ENCODE results near the gene WDR70.
"Not testable (repeated sequence)": the region's sequence is repeated elsewhere in the genome, so short reads cannot be mapped to it uniquely, and the experiment has no call there.

WDR70 gene

GRCh38 chr5:37511646-37512045 is 132.5 kb downstream of the WDR70 start:
- TF ChIP-seq, protein P1, sequence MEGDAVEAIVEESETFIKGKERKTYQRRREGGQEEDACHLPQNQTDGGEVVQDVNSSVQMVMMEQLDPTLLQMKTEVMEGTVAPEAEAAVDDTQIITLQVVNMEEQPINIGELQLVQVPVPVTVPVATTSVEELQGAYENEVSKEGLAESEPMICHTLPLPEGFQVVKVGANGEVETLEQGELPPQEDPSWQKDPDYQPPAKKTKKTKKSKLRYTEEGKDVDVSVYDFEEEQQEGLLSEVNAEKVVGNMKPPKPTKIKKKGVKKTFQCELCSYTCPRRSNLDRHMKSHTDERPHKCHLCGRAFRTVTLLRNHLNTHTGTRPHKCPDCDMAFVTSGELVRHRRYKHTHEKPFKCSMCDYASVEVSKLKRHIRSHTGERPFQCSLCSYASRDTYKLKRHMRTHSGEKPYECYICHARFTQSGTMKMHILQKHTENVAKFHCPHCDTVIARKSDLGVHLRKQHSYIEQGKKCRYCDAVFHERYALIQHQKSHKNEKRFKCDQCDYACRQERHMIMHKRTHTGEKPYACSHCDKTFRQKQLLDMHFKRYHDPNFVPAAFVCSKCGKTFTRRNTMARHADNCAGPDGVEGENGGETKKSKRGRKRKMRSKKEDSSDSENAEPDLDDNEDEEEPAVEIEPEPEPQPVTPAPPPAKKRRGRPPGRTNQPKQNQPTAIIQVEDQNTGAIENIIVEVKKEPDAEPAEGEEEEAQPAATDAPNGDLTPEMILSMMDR (IDR thresholded peaks at IDR 0.05; ENCODE audit: control insufficient read depth, extremely low read depth, insufficient read depth), result no peak
- DNase-seq (ENCODE audit: low read depth), result no peak
- no peak overlapping the region for H3K4me3 ChIP-seq (ENCODE audit: low read depth, low read length)

DNA sequence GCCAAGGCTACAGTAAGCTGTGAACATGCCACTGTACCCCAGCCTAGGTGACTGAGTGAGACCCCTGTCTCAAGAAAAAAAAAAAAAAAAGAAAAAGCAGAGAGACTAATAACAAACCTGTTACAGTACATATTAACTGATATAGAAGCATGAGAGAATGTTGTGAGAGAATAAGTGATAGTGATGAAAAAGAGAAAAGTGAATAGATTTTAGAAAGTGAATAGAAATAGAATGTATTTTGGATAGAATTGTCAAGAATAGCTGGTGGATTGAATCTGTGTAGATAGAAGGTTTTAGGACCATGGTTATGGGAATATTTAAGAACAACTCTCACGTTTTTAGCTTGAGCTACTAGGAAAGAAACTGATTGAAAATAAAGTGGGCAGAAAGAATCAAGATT is 135.8 kb downstream of the WDR70 start:
- no peak overlapping the region for H3K4me3 ChIP-seq (ENCODE audit: low read depth, low read length)
- no peak for DNase-seq (ENCODE audit: low read depth)
- TF ChIP-seq, protein P1 (IDR thresholded peaks at IDR 0.05; ENCODE audit: control insufficient read depth, extremely low read depth, insufficient read depth), result no peak

DNA sequence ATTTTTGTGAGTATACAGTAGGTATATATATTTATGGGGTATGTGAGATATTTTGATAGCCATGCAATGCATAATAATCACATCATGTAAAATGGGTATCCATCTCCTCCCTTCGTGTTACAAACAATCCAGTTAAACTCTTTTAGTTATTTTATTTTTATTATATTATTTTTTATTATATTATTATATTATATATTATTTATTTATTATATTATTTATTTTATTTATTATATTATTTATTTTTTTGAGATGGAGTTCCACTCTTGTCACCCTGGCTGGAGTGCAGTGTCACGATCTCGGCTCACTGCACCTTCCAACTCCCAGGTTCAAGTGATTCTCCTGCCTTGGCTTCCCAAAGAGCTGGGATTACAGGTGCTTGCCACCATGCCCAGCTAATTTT is 138.6 kb downstream of the WDR70 start:
- no peak for DNase-seq (ENCODE audit: low read depth)
- H3K4me3 ChIP-seq (ENCODE audit: low read depth, low read length), result no peak overlapping the region
- TF ChIP-seq, protein P1 (IDR thresholded peaks at IDR 0.05; ENCODE audit: control insufficient read depth, extremely low read depth, insufficient read depth), result no peak

DNA sequence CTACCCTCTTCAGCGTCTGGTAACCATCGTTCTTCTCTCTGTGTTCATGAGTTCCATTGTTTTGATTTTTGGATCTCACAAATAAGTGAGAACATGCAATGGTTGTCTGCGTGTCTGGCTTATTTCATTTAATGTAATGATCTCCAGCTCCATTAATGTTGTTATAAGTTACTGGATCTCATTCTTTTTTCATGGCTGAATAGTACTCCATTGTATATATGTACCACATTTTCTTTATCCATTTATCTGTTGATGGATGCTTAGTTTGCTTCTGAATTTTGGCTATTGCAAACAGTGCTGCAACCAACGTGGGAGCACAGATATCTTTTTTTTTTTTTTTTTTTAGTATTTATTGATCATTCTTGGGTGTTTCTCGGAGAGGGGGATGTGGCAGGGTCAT is 139.2 kb downstream of the WDR70 start:
- not testable (repeated sequence) for DNase-seq (ENCODE audit: low read depth); H3K4me3 ChIP-seq (ENCODE audit: low read depth, low read length)

DNA sequence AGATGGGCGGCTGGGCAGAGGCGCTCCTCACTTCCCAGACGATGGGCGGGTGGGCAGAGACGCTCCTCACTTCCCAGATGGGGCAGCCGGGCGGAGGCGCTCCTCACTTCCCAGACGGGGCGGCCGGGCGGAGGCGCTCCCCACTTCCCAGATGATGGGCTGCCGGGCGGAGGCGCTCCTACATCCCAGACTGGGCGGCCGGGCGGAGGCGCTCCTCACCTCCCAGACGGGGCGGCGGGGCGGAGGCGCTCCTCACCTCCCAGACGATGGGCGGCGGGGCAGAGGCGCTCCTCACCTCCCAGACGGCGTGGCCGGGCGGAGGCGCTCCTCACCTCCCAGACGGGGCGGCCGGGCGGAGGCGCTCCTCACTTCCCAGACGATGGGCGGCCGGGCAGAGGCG is 140.2 kb downstream of the WDR70 start:
- H3K4me3 ChIP-seq (ENCODE audit: low read depth, low read length), result no peak overlapping the region
- no peak for DNase-seq (ENCODE audit: low read depth)
- TF ChIP-seq, protein P1 (IDR thresholded peaks at IDR 0.05; ENCODE audit: control insufficient read depth, extremely low read depth, insufficient read depth), result no peak

- TF ChIP-seq, protein P1 (IDR thresholded peaks at IDR 0.05; ENCODE audit: control insufficient read depth, extremely low read depth, insufficient read depth), result no peak
- no peak for DNase-seq (ENCODE audit: low read depth)
- H3K4me3 ChIP-seq (ENCODE audit: low read depth, low read length), result no peak overlapping the region
These were observed 140.7 kb downstream of the WDR70 start for GRCh38 chr5:37519807-37520206.

DNA sequence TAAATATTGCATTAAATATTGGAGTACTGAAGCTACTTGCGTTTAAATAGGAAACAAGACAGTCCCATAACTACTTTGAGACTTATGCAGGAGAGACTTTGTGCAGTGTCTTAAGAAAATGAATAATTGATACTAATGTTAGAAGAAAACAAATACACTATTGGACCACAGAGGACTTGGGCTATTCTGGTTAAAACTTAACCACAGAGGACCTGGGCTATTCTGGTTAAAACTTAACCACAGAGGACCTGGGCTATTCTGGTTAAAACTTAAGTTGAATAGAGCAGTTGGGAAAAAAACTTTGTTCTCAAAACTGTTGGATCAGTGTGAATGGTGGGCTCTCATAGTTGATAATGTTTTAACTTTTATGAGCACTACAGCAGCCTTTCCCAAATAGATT is 141.7 kb downstream of the WDR70 start:
- TF ChIP-seq, protein P1 (IDR thresholded peaks at IDR 0.05; ENCODE audit: control insufficient read depth, extremely low read depth, insufficient read depth), result no peak
- H3K4me3 ChIP-seq (ENCODE audit: low read depth, low read length), result no peak overlapping the region
- no peak for DNase-seq (ENCODE audit: low read depth)
